Ascending aorta (tissue), 2 donors: ENCODE data around the gene PCID2. TPM values are rescaled to one million over a fixed set of nuclear protein-coding genes. Genes with fewer than 3 reads are reported as not detected.
A peak's percentile ranks its signal among the peaks of the same experiment; 100 is the strongest.

ENCODE experiments used
- DNase-seq, 2 donors: peaks; one replicate each; pipeline ENCODE4 v3.0.0-alpha.2; 2019; ENCODE audit warnings: low spot score in 2 of 2
- H3K27ac ChIP-seq, 2 donors: fragments of 200-600 bp; sonication (generic); one replicate each; pipeline ENCODE4 v1.5.1; 2016 to 2017; ENCODE audit warnings: mild to moderate bottlenecking in 1 of 2
- H3K27me3 ChIP-seq: fragments of 200-600 bp; sonication (generic); one replicate; pipeline ENCODE4 v1.5.1; 2017
- H3K36me3 ChIP-seq, 2 donors: fragments of 200-600 bp; sonication (generic); one replicate each; pipeline ENCODE4 v1.5.1; 2016
- H3K4me1 ChIP-seq, 2 donors: fragments of 200-600 bp; sonication (generic); one replicate each; pipeline ENCODE4 v1.5.1; 2016 to 2017; ENCODE audit warnings: mild to moderate bottlenecking in 1 of 2
- H3K4me3 ChIP-seq, 2 donors: fragments of 200-600 bp; sonication (generic); one replicate each; pipeline ENCODE4 v1.5.1; 2016 to 2017; ENCODE audit warnings: mild to moderate bottlenecking in 1 of 2
- H3K9me3 ChIP-seq, 2 donors: fragments of 200-600 bp; sonication (generic); one replicate each; pipeline ENCODE4 v1.5.1; 2016
- CTCF ChIP-seq, 3 experiments: fragments of 200-600 bp in 2 of 3; fragments of 450-650 bp in 1 of 3; sonication (generic) in 2 of 3; IDR thresholded peaks; one replicate each; pipeline ENCODE4 v1.5.1; 2016 to 2019; ENCODE audit warnings: antibody characterized with exemption in 3 of 3, mild to moderate bottlenecking in 1 of 3, moderate library complexity in 1 of 3
- intact Hi-C: fragments of 100-400 bp; cut with DNase I; formaldehyde crosslinking; loops from one replicate; pipeline ENCODE4 v1.15.1; 2023
- total RNA-seq: library from RNA; depleted of rRNA; stranded (reverse); fragments of >200 nt; gene quantifications from one replicate; pipeline ENCODE4 v1.1.0, GENCODE V29; 2016

PCID2 gene
- total RNA-seq, 1 donor from 2014 or later = 50.8 TPM

DNA sequence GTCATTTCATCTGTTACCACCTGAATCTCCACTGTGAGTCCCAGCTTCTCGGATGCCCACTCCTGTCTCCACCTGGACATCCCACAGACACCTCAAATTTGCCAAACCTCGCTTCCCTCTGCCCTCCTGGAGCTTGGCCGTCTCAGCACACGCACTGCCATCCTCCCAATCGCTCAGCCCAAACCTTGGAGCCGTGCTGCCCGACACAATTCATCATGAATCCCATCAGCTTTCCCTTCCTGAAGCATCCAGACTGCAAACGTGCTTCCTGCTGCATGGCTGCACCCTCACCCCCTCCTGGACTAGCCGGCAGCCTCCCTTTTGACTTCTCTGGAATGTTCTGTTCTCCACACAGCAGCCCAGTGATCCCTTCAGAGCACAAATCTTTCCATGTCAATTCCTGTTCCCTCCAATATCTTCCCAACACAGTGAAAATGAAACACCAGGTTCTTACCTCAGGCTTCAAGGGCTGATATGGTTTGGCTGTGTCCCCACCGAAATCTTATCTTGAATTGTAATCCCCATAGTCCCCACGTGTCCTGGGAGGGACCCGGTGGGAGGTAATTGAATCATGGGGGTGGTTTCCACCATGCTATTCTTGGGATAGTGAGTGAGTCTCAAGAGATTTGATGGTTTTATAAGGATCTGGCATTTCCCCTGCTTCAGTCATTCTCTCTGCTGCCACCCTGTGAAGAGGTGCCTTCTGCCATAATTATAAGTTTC is 51.1 kb downstream of the PCID2 start:
- no peaks in the 10 kb centered on the region for H3K27me3 ChIP-seq
- DNase-seq = peak in 1 of 2 donors; percentile 49
- no peak overlapping the region for H3K4me3 ChIP-seq
- intact Hi-C loops = loop anchor here (10.0 kb wide), 1 partner anchor 573 kb away; the partner anchor contains the start of gene TUBGCP3
- H3K27ac ChIP-seq = no peak overlapping the region
- H3K9me3 ChIP-seq = no peaks in the 10 kb centered on the region
- peaks cover 0 to 11% of the 10 kb centered on the region in 2 donors for H3K4me1 ChIP-seq
- TF ChIP-seq CTCF (IDR thresholded peaks at IDR 0.05) = no peak
- H3K36me3 ChIP-seq = no peaks in the 10 kb centered on the region

- Histone ChIP-seq H3K36me3 (no peaks in the 10 kb centered on the region), H3K4me1 (peaks cover 0 to 11% of the 10 kb centered on the region in 2 donors), H3K4me3 (no peak overlapping the region), H3K9me3 (no peaks in the 10 kb centered on the region), H3K27me3 (no peaks in the 10 kb centered on the region), H3K27ac (no peak overlapping the region)
- DNase-seq = peak in 1 of 2 donors; percentile 33
- intact Hi-C loops = loop anchor here (2.0 to 10.0 kb wide), 3 partner anchors 141 to 571 kb away; partner anchors contain the start of genes DCUN1D2, LAMP1 and TUBGCP3
- no peak for TF ChIP-seq CTCF (IDR thresholded peaks at IDR 0.05)
Observed at GRCh38 chr13:113155982-113156655, 52.4 kb downstream of the PCID2 start.

DNA sequence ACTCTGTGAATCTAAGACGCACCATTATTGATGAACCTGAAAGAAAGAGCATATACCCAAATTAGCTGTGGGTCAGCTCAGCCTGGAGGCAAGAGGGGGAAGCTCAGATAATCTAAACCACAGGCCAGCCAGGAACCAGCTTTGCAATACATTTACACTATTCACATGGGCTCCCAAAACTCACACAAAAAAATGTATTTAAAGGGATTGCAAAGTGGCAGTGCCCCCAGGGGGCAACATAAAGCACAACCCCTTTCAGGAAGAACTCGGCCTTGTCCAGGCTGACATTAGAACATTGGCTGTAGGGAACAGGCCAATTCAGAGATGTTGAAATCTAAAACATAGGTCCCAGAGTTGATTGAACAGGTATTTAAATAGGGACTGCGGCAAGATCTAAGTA is 53.3 kb downstream of the PCID2 start:
- Histone ChIP-seq H3K4me3 (no peak overlapping the region), H3K9me3 (no peaks in the 10 kb centered on the region), H3K27ac (no peak overlapping the region), H3K27me3 (no peaks in the 10 kb centered on the region), H3K4me1 (peaks cover 0 to 11% of the 10 kb centered on the region in 2 donors), H3K36me3 (no peaks in the 10 kb centered on the region)
- DNase-seq = peak in 1 of 2 donors; percentile 52
- intact Hi-C loops = loop anchor here (2.0 to 10.0 kb wide), 3 partner anchors 142 to 570 kb away; partner anchors contain the start of genes DCUN1D2, LAMP1 and TUBGCP3
- TF ChIP-seq CTCF (IDR thresholded peaks at IDR 0.05) = no peak

DNA sequence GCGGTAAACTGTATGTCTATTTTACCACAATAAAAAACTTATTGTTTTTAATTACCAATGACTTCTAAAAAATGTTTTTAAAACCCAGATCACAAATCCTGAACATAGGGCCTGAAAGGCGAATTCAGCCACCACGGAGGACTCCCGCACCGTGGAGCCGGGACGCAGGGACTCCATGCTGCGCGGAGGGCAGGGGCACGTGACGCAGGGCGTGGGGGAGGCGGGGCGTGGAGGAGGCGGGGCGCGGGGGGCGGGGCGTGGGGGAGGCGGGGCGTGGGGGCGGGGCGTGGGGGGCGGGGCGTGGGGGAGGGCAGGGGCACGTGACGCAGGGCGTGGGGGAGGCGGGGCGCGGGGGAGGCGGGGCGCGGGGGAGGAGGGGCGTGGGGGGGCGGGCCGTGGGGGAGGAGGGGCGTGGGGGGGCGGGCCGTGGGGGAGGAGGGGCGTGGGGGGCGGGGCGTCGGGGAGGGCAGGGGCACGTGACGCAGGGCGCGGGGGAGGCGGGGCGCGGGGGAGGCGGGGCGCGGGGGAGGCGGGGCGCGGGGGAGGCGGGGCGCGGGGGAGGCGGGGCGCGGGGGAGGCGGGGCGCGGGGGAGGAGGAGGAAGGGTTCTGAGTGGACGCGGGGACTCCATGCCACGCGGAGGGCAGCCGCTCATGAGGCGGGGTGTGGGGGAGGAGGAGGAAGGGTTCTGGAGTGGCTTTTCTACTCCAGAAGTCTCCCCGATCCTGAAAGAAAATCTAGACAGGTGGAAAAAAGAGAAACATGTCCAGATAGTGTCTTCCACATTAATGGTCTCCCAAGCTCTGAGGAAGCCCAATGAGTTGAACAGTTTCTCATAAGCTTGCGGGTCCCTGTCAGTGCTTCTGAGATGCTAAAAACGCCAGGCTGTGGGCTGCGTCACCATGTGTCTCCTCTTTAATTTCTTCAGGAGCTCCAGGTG is 54.4 kb downstream of the PCID2 start:
- TF ChIP-seq CTCF (IDR thresholded peaks at IDR 0.05) = no peak
- H3K36me3 ChIP-seq = no peaks in the 10 kb centered on the region
- intact Hi-C loops = loop anchor here (1.0 to 10.0 kb wide), 7 partner anchors 54 to 748 kb away; partner anchors contain the start of genes DCUN1D2, LAMP1, PCID2 and TUBGCP3
- peak overlapping the region; percentile 39 to 63 for H3K4me3 ChIP-seq
- no peaks in the 10 kb centered on the region for H3K9me3 ChIP-seq
- peaks cover 0 to 11% of the 10 kb centered on the region in 2 donors for H3K4me1 ChIP-seq
- H3K27me3 ChIP-seq = no peaks in the 10 kb centered on the region
- peak in 1 of 2 donors; percentile 88 for DNase-seq
- peak overlapping the region; percentile 51 to 59 for H3K27ac ChIP-seq
